Ishikawa (cell line): ENCODE data around the gene CLCN1.

Experiments used
- CEBPB ChIP-seq: IDR thresholded peaks from 2 replicates; pipeline ENCODE4 v1.6.1; 2012
- EP300 ChIP-seq: IDR thresholded peaks from 2 replicates; pipeline ENCODE4 v1.6.1; 2012; ENCODE audit warnings: borderline replicate concordance
- RAD21 ChIP-seq: IDR thresholded peaks from 2 replicates; pipeline ENCODE4 v1.6.1; 2012; ENCODE audit warnings: low read depth
- TF ChIP-seq, protein P1 (sequence below): IDR thresholded peaks from 2 replicates; pipeline ENCODE4 v1.6.1; 2012
- TF ChIP-seq, protein P2 (sequence below): IDR thresholded peaks from 2 replicates; pipeline ENCODE4 v1.6.1; 2012; ENCODE audit warnings: low read depth, mild to moderate bottlenecking

DNA sequence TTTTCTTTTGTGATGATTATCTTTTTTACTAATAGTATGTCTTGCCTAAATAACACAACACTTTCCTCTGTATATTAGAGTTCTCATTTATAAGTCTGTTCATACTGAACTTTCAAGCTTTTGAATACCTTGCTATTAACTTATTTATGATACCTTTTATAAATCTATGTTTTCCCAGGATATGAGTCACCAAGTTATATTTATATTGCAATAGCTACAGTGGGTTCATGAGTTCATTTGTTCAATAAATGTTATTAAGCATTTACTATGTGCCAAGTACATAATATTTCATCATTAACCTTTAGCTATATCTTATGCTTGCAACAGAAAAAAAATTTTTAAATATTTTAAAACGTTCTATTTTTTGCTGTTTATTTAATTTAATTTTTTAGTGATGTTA lies 18.3 kb downstream of the CLCN1 start:
- TF ChIP-seq, protein P1, sequence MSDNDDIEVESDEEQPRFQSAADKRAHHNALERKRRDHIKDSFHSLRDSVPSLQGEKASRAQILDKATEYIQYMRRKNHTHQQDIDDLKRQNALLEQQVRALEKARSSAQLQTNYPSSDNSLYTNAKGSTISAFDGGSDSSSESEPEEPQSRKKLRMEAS, result no peak
- TF ChIP-seq, protein P2, sequence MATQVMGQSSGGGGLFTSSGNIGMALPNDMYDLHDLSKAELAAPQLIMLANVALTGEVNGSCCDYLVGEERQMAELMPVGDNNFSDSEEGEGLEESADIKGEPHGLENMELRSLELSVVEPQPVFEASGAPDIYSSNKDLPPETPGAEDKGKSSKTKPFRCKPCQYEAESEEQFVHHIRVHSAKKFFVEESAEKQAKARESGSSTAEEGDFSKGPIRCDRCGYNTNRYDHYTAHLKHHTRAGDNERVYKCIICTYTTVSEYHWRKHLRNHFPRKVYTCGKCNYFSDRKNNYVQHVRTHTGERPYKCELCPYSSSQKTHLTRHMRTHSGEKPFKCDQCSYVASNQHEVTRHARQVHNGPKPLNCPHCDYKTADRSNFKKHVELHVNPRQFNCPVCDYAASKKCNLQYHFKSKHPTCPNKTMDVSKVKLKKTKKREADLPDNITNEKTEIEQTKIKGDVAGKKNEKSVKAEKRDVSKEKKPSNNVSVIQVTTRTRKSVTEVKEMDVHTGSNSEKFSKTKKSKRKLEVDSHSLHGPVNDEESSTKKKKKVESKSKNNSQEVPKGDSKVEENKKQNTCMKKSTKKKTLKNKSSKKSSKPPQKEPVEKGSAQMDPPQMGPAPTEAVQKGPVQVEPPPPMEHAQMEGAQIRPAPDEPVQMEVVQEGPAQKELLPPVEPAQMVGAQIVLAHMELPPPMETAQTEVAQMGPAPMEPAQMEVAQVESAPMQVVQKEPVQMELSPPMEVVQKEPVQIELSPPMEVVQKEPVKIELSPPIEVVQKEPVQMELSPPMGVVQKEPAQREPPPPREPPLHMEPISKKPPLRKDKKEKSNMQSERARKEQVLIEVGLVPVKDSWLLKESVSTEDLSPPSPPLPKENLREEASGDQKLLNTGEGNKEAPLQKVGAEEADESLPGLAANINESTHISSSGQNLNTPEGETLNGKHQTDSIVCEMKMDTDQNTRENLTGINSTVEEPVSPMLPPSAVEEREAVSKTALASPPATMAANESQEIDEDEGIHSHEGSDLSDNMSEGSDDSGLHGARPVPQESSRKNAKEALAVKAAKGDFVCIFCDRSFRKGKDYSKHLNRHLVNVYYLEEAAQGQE, result no peak
- TF ChIP-seq CEBPB (no peak), EP300 (no peak), RAD21 (no peak)
